C4-2B (cell line): Measurements from ENCODE around the gene HBZ.

Experiments
- CTCF ChIP-seq: fragments of 450-650 bp; conservative IDR thresholded peaks from 2 replicates; pipeline ENCODE4 v1.5.1; 2017; ENCODE audit warnings: mild to moderate bottlenecking
- ZFX ChIP-seq: fragments of 450-650 bp; IDR thresholded peaks from 2 replicates; pipeline ENCODE4 v1.6.1; 2017

GRCh38 chr16:105521-105920, 46.9 kb upstream of the HBZ start:
- no peak for TF ChIP-seq CTCF
- TF ChIP-seq ZFX, result no peak
